NCI-H510A treated with DMSO at 0.1 percent for 48 hours (cell line): Measurements from ENCODE around the gene GNG8.
"Not testable (repeated sequence)": the region's sequence is repeated elsewhere in the genome, so short reads cannot be mapped to it uniquely, and the experiment has no call there.

Experiments used
- DNase-seq: peaks from one replicate; lab custom pipeline; 2025; lab: John Stamatoyannopoulos, UW

The GNG8 gene

DNA sequence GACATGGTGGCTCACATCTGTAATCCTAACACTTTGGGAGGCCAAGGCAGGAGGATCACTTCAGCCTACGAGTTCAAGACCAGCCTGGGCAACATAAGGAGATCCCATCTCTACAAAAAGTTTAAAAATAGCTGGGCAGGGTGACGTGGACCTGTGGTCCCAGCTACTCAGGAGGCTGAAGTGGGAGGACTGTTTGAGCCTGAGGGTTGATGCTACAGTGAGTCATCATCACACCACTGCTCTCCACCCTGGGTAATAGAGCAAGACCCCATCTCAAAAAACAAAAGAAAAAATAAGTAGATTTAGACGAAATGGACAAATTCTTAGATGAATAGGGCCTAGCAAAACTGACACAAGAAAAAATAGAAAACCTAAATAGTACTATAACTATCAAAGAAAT, 10.4 kb upstream of the GNG8 start:
- no peak for DNase-seq

DNA sequence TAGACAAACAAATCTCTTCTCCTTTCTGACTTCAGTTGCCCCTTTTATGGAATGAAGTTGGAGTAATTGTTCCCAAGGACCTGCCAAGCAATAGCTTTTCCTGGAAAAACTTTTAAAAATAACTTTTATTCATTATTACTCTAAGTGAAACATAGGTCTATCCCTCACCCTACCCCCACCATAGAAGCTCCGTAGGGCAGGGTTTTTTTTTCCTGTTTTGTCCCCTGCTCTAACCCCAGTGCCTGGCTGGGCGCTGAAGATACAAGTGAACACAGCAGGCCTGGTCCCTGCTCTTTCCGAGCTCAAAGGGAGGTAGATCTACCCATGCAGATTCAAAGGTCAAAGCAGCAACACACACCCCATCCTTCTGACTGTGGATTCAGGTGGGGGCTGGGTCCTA, 8.7 kb upstream of the GNG8 start:
- no peak for DNase-seq

- DNase-seq = no peak
Observed at GRCh38 chr19:46640656-46641055, 4.7 kb upstream of the GNG8 start.

- no peak for DNase-seq
Observed at GRCh38 chr19:46639358-46640182, 3.6 kb upstream of the GNG8 start.

GRCh38 chr19:46637224-46637623, 1.2 kb upstream of the GNG8 start:
- no peak for DNase-seq

DNA sequence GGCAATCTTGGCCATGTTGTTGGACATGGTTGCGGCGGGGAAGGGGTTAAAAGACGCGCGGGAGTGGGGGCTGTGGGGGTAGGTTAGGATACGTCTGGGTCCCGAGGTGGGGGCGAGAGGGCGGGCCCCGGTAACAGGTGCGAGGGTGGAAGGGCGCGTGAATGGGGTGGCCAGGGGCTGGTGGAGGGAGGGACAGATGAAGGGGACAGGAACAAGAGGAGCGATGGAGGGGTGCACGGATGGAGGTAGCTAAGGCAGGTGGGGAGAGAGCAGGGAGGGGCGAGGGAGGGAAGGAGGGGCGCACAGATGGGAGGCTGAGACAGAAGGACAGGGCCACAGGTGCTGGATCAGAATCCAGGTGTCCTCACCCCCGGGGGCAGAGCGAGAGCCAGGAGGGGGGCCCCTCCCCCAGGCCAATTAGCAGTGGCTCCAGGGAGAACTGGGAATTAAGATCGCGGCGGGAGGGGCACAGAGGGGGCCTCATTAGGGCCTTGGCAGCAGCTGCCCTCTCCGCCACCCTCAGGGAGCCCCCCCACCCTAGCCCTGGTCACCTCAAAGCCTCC, 1.3 kb downstream of the GNG8 start:
- DNase-seq = no peak

DNA sequence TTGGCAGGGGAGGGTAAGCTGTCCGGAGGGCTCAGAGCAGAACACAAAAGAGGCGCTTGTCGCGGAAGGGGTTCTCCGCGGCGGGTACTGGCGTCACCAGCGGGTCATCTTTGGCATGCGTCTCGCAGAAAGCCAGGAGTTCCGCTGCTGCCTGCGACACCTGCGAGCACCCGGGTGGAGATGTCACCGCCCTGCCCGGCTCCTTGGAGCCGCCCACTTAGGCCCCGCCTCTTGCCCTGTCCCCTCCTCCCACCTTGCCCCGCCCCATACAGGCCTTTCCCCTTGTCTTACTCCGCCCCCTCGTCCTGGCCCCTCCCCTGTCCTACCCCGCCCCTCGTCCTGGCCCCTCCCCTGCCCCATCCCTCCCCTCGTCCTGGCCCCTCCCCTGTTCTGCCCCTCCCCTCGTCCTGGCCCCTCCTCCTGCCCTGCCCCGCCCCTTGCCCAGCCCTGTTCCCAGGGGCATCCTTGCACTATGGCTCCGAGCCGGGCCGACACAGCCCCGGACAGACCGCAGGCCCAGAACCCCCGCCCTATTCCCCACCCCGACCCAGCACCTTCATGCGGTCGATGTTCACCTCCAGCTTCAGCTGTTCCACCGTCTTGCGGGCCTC, 1.9 kb downstream of the GNG8 start:
- no peak for DNase-seq

DNA sequence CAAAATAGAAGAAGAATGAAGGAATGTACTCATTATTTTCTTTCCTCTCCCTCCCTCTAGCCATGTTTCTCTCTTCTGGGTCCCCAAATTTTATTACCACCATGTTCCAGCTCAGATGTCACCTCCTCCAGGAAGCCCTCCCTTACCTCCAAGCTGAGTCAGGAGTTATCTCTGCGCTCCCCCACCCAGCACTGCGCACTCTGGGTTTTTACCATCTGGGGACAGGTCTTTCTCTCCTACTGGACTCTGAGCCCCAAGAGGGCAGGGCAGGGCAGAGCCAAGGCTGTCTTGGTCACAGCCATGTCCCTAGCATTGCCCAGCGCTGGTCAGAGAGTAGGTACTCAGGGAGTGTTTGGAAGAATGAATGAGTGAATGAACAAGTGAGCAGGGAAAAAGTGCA, 2.9 kb downstream of the GNG8 start:
- DNase-seq = no peak

- no peak for DNase-seq
Observed at GRCh38 chr19:46631481-46631880, 4.5 kb downstream of the GNG8 start.

DNA sequence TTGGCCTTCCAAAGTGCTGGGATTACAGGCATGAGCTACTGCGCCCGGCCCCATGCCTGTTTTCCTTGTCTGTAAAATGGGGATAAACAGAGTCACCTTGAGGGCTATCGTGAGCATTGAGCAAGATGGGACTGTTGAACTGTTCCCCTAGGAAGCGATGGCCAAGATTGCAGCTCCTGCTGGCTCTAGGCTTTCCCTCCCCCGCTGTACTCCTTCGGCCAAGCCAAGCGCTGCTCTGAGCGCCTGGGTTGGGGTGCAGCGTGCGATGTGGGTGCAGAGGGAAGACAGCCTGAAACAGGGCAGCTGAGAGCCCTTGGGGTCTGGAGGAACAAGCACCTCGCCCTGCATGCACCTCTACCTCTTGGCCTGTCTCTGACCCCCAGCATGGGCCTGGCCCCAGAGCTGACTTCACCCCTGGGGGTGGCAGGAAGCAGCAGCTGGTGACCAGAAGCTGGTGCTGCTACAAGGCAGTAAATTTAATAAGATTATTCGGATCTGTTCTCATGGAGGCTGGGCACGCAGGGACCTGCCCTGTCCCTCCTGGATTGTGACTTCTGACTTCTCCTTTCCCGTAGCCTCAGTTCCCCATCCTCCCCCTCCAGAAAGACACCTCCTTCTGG, 5.3 kb downstream of the GNG8 start:
- no peak for DNase-seq

GRCh38 chr19:46629546-46630025, 6.4 kb downstream of the GNG8 start:
- DNase-seq = no peak

- DNase-seq = not testable (repeated sequence)
Observed at GRCh38 chr19:46628970-46629369, 7.0 kb downstream of the GNG8 start.

DNA sequence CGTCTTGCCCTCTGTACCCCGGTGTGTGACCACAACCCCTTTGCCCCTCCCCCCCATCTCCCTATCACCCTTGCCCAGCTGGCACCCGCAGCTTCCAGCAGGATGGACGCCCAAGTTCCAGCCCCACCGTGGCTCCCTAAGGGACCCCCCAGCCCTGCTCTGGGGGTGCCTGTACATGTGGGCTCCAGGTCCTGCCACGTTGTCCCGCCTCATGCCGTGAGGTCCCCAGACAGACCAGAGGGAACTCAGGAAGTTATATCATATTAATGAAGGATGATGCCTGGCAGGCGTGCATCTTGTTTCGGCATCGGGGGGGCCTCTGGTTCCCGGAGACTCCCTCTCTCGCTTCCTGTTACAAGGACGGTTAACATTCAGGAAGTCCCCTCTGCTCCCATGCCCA, 9.6 kb downstream of the GNG8 start:
- no peak for DNase-seq

- no peak for DNase-seq
Observed at GRCh38 chr19:46625731-46626130, 10.3 kb downstream of the GNG8 start.

DNA sequence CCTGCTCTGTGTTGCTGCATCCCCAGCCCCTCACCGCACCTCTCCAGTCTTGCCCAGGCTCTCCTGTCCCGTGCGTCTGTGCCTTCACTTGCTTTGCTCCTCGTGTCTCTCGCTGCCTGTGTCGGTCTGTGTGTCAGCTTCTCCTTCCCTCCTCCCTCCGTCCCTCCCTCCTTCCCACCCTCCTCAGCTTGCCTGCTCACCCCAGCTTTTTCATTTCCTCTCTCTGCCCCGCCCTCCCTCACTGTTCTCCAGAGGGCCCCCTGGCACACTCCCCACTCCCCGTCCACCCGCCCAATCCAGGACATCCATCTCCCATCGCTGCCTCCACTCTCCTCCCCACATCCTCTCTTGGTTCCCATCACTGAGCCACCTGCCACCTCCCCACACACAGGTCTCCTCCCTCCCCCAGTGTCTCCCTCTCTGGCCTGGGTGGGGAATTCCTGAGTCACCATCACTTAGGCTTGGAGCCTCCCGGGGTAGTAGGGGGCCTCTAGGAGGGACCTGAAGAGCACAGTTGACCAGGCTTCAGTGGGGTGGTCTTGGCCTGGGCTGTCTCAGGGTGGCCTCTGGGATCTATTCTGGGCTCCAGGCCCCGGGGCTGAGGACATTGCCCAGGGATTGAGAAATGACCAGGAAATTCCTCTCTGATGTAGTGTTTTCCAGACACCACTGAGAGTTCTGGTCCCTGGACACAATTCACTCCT, 10.9 kb downstream of the GNG8 start, which contains the start of gene PTGIR:
TSS of gene PTGIR (minus strand) at position 132 of the 704 bp plus-strand sequence. CDS start 864 bp downstream, outside the sequence.
- DNase-seq = peak; percentile 36

- no peak for DNase-seq
Observed at GRCh38 chr19:46623915-46624502, 12.0 kb downstream of the GNG8 start.

DNA sequence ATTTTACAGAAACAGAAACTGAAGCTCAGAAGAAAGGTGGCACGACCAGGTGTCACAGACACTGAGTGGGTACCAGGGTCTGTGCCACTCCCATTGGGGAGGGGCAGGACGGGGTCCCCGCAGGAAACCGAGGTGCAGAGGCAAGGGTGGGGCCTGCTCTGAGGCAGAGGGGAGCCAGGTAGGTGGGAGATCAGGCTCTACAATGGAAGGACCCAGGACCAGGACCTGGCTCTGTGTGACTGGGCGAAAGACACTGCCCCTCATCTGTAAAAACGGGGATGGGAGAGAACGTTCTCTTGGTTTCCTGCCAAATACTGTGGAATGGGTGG, 13.9 kb downstream of the GNG8 start:
- DNase-seq = no peak

- no peak for DNase-seq
Observed at GRCh38 chr19:46621191-46622117, 14.5 kb downstream of the GNG8 start.

- DNase-seq = no peak
Observed at GRCh38 chr19:46620716-46621115, 15.3 kb downstream of the GNG8 start.

- DNase-seq = no peak
Observed at GRCh38 chr19:46620267-46620666, 15.7 kb downstream of the GNG8 start.
